ENCODE results near the gene ALG14.

- no peak for TF ChIP-seq CTCF (IDR thresholded peaks at IDR 0.05; ENCODE audit: low read depth, low read length)
- TF ChIP-seq EZH2phosphoT487 (IDR thresholded peaks at IDR 0.05; ENCODE audit: low read depth): no peak
Observed at GRCh38 chr1:95002540-95003432, 70.0 kb downstream of the ALG14 start.
